Adrenal gland (tissue), 12 donors: ENCODE results near the gene RAB43. TPM values are rescaled to one million over a fixed set of nuclear protein-coding genes. Genes with fewer than 3 reads are reported as not detected.

ENCODE experiments used
- DNase-seq, 7 donors: peaks; one replicate each; pipeline ENCODE4 v3.0.0-alpha.2; 2019 to 2020
- H3K27ac ChIP-seq, 5 donors: fragments of 200-600 bp; sonication (generic) in 4 of 5; 1 replicate in 3 of 5; 2 replicates in 2 of 5; pipeline versions ENCODE4 v1.5.1 to v1.8.0; 2016 to 2020; ENCODE audit warnings: mild to moderate bottlenecking in 1 of 5
- H3K27me3 ChIP-seq: fragments of 200-600 bp; 2 replicates; pipeline ENCODE4 v1.8.0; 2021
- H3K36me3 ChIP-seq, 2 donors: fragments of 200-600 bp; replicated peaks in 1 of 2; 1 replicate in 1 of 2; 2 replicates in 1 of 2; pipeline versions ENCODE4 v1.5.1 to v1.8.0; 2018 to 2022
- H3K4me1 ChIP-seq, 2 donors: fragments of 200-600 bp; replicated peaks in 1 of 2; 1 replicate in 1 of 2; 2 replicates in 1 of 2; pipeline versions ENCODE4 v1.5.1 to v1.8.0; 2018 to 2021
- H3K4me3 ChIP-seq, 4 donors: fragments of 200-600 bp; sonication (generic) in 3 of 4; one replicate each; pipeline ENCODE4 v1.5.1; 2016 to 2018
- H3K9me3 ChIP-seq, 3 donors: fragments of 200-600 bp; sonication (generic) in 1 of 3; replicated peaks in 1 of 3; 1 replicate in 2 of 3; 2 replicates in 1 of 3; pipeline versions ENCODE4 v1.5.1 to v1.8.0; 2016 to 2021
- POLR2A ChIP-seq, 2 donors: fragments of 450-650 bp; IDR thresholded peaks; one replicate each; pipeline ENCODE4 v1.6.1; 2017; ENCODE audit warnings: antibody characterized with exemption in 2 of 2, mild to moderate bottlenecking in 2 of 2, moderate library complexity in 1 of 2
- WGBS, 4 donors: extraction: QIAGEN DNeasy Blood & Tissue Kit in 2 of 4; methylation state at CpG; one replicate each; pipeline versions ENCODE4 v1.1.5 to v1.1.7; 2013 to 2017; 5-methylcytosine and 5-hydroxymethylcytosine counted together
- intact Hi-C, 2 donors: fragments of 100-400 bp; cut with DNase I; formaldehyde crosslinking; loops; one replicate each; pipeline versions ENCODE4 v1.14.1 to v1.15.0; 2022 to 2023
- polyA plus RNA-seq, 3 donors: library from polyadenylated mRNA; stranded (reverse); fragments of 200-250 nt in 2 of 3; fragments of 350-450 nt in 1 of 3; fragmentation: Illumina TruSeq in 1 of 3; extraction: RNeasy Lipid Tissue Mini Kit (QIAGEN cat#74804) in 1 of 3; gene quantifications; one replicate each; pipeline ENCODE4 v1.2.3, GENCODE V29; 2013 to 2014
- total RNA-seq, 9 donors: library from RNA; depleted of rRNA in 4 of 9; stranded (reverse); fragments of >200 nt in 4 of 9; fragments of 120-200 nt in 1 of 9; fragmentation: NEBNext Ultra II Directional in 1 of 9; extraction: Animal tissue kit (Norgen Biotek cat#: 25700) in 1 of 9; gene quantifications; one replicate each; pipeline versions ENCODE4 v1.1.0 to v1.2.4, GENCODE V29; 2013 to 2023
- TF ChIP-seq, protein P1 (sequence below), 6 experiments: fragments of 450-650 bp in 4 of 6; fragments of 200-600 bp in 2 of 6; sonication (generic) in 1 of 6; IDR thresholded peaks; 1 replicate in 5 of 6; 2 replicates in 1 of 6; pipeline versions ENCODE4 v1.5.1 to v1.8.0; 2016 to 2021; ENCODE audit warnings: antibody characterized with exemption in 6 of 6, mild to moderate bottlenecking in 2 of 6, moderate library complexity in 1 of 6
- donor health status: healthy with polysubstance abuse.
- donor health status: Bipolar disorder and iron deficiency.
- donor health status: DM: yes; HTN: yes; CAD: no.
- donor health status: DM: no; HTN: no; CAD: no.
- donor health status: DM: no; HTN: no; CAD: no.
- donor health status: DM: yes; HTN: yes; CAD: no.

The RAB43 gene
- total and polyA plus RNA-seq, 12 donors: 0.33 to 37.2 (median 24.3) TPM

DNA sequence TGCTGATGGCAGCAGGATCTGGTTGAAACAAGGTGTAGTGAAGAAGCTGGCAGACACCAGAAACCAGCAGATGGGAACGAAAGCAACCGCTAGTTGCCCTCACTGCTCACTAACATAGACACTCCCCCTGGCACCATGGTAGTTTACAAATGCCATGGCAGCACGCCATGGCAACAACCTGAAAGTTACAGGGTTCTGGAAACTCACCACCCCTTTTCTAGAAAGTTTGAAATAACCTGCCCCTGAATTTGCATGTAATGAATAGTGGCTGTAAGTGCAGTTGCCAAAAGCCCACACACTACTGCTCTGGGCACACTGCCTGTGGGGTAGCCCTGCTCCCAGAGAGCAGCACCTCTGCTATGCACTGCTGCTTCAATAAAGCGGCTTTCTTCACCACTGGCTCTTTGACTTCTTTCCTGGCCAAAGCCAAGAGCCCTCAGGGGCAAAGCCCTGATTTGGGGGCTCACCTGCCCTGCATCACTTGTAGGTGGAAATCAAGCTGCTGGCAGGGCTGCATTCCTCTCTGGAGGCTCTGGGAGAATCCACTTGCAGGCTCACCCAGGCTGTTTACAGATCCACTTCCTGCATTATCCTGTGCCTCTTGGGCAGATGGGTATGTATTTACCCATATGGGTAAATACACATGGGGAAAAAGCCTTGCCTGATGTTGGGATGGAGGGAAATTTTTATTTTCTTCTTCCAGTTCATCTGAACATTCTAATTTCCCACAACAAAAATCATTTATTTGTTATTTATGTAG, 63.0 kb downstream of the RAB43 start:
- Histone ChIP-seq H3K36me3 (no peaks in the 10 kb centered on the region), H3K4me1 (no peaks in the 10 kb centered on the region), H3K27ac (no peak overlapping the region), H3K9me3 (no peaks in the 10 kb centered on the region), H3K27me3 (no peaks in the 10 kb centered on the region), H3K4me3 (no peak overlapping the region)
- WGBS, 4 donors: 40 to 60% (median 55%) methylated on average over 4 of the region's 4 CpGs
- TF ChIP-seq POLR2A (IDR thresholded peaks at IDR 0.05): no peak
- TF ChIP-seq, protein P1, sequence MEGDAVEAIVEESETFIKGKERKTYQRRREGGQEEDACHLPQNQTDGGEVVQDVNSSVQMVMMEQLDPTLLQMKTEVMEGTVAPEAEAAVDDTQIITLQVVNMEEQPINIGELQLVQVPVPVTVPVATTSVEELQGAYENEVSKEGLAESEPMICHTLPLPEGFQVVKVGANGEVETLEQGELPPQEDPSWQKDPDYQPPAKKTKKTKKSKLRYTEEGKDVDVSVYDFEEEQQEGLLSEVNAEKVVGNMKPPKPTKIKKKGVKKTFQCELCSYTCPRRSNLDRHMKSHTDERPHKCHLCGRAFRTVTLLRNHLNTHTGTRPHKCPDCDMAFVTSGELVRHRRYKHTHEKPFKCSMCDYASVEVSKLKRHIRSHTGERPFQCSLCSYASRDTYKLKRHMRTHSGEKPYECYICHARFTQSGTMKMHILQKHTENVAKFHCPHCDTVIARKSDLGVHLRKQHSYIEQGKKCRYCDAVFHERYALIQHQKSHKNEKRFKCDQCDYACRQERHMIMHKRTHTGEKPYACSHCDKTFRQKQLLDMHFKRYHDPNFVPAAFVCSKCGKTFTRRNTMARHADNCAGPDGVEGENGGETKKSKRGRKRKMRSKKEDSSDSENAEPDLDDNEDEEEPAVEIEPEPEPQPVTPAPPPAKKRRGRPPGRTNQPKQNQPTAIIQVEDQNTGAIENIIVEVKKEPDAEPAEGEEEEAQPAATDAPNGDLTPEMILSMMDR (IDR thresholded peaks at IDR 0.05): no peak
- intact Hi-C loops: loop anchor here (10.0 kb wide), 2 partner anchors 186 to 196 kb away; partner anchors contain the start of gene COPG1 (in 1 of the 2)
- peak in 3 of 7 donors; percentile 37 to 43 (median 39) for DNase-seq

DNA sequence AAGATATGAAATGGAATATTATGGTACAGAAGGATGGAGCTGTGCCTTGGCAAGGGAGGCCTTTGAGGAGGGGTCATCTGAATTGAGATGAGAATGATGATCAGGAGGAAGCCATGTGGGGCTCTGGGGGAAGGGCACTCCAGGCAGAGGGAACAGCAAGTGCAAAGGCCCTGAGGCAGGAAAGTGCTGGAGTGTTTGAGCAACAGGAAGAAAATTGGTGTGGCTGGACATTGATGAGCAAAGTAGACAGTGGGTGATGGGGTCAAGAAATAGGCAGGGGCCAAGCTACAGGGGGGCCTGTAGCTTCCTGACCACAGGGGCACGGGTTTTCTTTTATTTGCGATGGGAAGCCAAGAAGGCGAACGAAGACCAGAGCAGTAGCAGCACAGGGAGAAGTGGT, 64.4 kb downstream of the RAB43 start:
- no peaks in the 10 kb centered on the region for H3K9me3 ChIP-seq
- no peak for DNase-seq
- H3K4me3 ChIP-seq: no peak overlapping the region
- H3K4me1 ChIP-seq: peaks cover 0 to 4% of the 10 kb centered on the region in 2 donors
- H3K36me3 ChIP-seq: no peaks in the 10 kb centered on the region
- WGBS, 4 donors: 91 to 98% (median 92%) methylated on average over 4 of the region's 4 CpGs
- H3K27me3 ChIP-seq: no peaks in the 10 kb centered on the region
- intact Hi-C loops: loop anchor here (10.0 kb wide), 2 partner anchors 188 to 198 kb away; partner anchors contain the start of gene COPG1 (in 1 of the 2)
- no peak overlapping the region for H3K27ac ChIP-seq
- no peak for TF ChIP-seq POLR2A (IDR thresholded peaks at IDR 0.05)
- TF ChIP-seq, protein P1 (IDR thresholded peaks at IDR 0.05): no peak

DNA sequence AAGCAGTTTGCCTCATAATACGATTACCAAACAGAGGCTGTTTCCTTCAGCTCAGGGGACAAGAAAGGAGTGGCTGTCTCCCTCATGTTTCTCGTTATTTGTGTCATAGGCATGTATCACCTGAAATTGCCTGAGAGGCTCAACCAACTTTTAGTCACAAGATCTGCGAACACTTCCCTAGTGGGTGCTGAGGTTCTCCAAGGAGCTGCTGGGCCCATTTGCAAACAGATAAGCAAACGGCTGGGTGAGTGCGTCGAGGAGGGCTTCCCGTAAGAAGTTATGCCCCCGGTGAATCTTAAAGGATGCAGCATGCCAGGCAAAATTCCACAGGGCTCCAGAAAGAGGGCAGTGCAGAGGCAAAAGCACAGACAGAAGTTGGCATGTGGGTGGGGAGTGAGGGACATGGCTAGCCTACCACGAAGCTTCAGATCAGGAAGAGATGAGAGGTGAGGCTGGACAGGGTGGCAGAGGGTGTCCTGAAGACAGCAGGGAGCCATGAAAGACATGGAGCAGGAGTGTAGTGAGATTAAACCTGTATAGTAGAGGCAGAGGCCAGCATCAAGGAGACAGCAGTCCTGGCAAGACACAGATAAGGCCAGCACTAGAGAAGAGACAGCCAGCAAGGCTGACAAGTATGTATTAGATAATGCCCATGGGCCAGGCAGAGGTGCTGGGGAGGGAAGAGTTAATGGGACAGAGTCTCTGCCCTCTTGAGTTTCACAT, 65.0 kb downstream of the RAB43 start:
- 66 to 76% (median 74%) methylated on average over 9 of the region's 9 CpGs for WGBS, 4 donors
- Histone ChIP-seq H3K9me3 (no peaks in the 10 kb centered on the region), H3K4me1 (peaks cover 0 to 4% of the 10 kb centered on the region in 2 donors), H3K4me3 (no peak overlapping the region), H3K27ac (no peak overlapping the region), H3K36me3 (no peaks in the 10 kb centered on the region), H3K27me3 (no peaks in the 10 kb centered on the region)
- intact Hi-C loops: loop anchor here (10.0 kb wide), 2 partner anchors 188 to 198 kb away; partner anchors contain the start of gene COPG1 (in 1 of the 2)
- DNase-seq: no peak
- no peak for TF ChIP-seq POLR2A (IDR thresholded peaks at IDR 0.05)
- TF ChIP-seq, protein P1 (IDR thresholded peaks at IDR 0.05): no peak

DNA sequence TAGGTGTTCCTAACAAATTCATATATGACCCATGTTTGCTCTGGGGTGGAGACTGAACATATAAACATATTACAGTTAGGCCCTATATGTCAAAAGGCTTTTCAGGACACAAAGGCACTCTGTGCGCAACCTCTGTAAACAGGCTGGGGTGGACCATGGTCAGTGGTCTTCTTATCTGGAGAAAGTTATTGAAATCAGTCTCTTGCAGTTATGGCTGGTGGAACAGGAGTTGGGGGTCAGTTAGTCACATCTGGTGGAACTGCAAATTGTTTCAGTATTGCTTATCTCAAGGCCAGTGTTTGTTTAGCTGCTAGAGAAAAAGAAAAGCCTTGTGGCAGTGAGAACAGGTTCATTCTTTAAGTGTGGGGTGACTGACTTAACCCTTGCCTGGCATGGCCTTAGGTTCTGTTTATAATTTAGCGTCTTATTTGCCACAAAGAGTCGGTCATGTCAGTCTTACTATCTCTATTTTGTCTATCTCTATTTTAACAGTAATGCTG, 66.9 kb downstream of the RAB43 start:
- Histone ChIP-seq H3K27ac (no peak overlapping the region), H3K36me3 (no peaks in the 10 kb centered on the region), H3K4me3 (no peak overlapping the region), H3K4me1 (peaks cover 0 to 4% of the 10 kb centered on the region in 2 donors), H3K27me3 (no peaks in the 10 kb centered on the region), H3K9me3 (no peaks in the 10 kb centered on the region)
- intact Hi-C loops: loop anchor here (10.0 kb wide), 2 partner anchors 190 to 200 kb away; partner anchors contain the start of gene COPG1 (in 1 of the 2)
- 54 to 88% (median 85%) methylated on average over 3 of the region's 3 CpGs for WGBS, 4 donors
- DNase-seq: no peak
- no peak for TF ChIP-seq POLR2A (IDR thresholded peaks at IDR 0.05)
- TF ChIP-seq, protein P1 (IDR thresholded peaks at IDR 0.05): no peak
